Gastrocnemius medialis (tissue), 4 donors: ENCODE data around the gene OLFML2A.

Source experiments
- CTCF ChIP-seq, 5 experiments: fragments of 450-650 bp in 3 of 5; fragments of 200-600 bp in 2 of 5; sonication (generic) in 2 of 5; IDR thresholded peaks in 4 of 5; conservative IDR thresholded peaks in 1 of 5; 1 replicate in 4 of 5; 2 replicates in 1 of 5; pipeline ENCODE4 v1.5.1; 2016 to 2019; ENCODE audit warnings: antibody characterized with exemption in 5 of 5, mild to moderate bottlenecking in 3 of 5, moderate library complexity in 3 of 5
- POLR2A ChIP-seq, 2 donors: fragments of 450-650 bp; IDR thresholded peaks; one replicate each; pipeline ENCODE4 v1.6.1; 2017; ENCODE audit warnings: antibody characterized with exemption in 2 of 2, mild to moderate bottlenecking in 2 of 2, moderate library complexity in 2 of 2

GRCh38 chr9:124818431-124819281 lies 41.7 kb downstream of the OLFML2A start:
- peak in 1 of 5 experiments; percentile 11 for TF ChIP-seq CTCF (IDR thresholded peaks at IDR 0.05 in 4 of 5, conservative IDR thresholded peaks at IDR 0.05 in 1 of 5)
- no peak for TF ChIP-seq POLR2A (IDR thresholded peaks at IDR 0.05)
